Lower leg skin (tissue), 3 donors: ENCODE measurements around the gene KLHL25.

Experiments used
- POLR2A ChIP-seq, 2 donors: fragments of 450-650 bp; IDR thresholded peaks; one replicate each; pipeline ENCODE4 v1.6.1; 2016 to 2017; ENCODE audit warnings: antibody characterized with exemption in 2 of 2, mild to moderate bottlenecking in 1 of 2, moderate library complexity in 1 of 2
- TF ChIP-seq, protein P1 (sequence below), 3 donors: fragments of 450-650 bp; IDR thresholded peaks; one replicate each; pipeline ENCODE4 v1.5.1; 2016; ENCODE audit warnings: antibody characterized with exemption in 3 of 3, mild to moderate bottlenecking in 3 of 3, moderate library complexity in 2 of 3

DNA sequence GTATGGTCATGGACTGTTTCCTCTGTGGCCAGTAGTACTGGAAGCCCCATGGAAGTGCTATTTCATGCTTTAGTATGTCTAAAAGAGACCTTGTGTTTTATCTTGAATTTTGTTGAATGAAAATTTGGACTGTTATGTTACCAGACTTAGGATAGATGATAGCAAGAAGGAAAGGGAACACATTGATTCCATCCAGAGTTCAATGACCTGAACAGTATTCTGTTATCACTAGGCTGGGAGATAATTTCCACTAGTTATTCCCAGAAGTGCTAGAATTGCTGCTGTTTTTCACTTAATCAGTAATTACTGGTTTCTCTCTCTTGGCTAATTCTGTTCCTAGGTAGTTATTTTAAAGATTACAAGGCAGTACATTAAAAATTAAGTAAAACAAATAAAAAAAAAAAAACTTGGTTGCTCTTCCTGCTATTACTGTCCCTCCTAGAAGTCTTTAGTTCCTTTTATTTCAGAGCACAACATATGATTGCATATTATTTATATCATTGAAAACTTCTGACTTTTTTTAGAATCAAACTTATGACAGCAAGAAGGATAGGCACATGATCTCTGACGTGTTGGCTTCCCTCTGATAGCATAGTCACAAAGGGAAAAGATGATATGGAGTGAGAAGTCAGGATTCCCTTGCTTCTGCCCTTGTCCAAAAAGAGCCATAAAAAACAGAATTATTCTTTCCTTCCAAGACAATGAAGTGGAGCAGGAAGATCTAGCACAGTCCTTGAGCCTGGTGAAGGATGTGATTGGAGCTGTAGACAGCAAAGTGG lies 72.2 kb downstream of the KLHL25 start:
- no peak for TF ChIP-seq POLR2A (IDR thresholded peaks at IDR 0.05)
- TF ChIP-seq, protein P1, sequence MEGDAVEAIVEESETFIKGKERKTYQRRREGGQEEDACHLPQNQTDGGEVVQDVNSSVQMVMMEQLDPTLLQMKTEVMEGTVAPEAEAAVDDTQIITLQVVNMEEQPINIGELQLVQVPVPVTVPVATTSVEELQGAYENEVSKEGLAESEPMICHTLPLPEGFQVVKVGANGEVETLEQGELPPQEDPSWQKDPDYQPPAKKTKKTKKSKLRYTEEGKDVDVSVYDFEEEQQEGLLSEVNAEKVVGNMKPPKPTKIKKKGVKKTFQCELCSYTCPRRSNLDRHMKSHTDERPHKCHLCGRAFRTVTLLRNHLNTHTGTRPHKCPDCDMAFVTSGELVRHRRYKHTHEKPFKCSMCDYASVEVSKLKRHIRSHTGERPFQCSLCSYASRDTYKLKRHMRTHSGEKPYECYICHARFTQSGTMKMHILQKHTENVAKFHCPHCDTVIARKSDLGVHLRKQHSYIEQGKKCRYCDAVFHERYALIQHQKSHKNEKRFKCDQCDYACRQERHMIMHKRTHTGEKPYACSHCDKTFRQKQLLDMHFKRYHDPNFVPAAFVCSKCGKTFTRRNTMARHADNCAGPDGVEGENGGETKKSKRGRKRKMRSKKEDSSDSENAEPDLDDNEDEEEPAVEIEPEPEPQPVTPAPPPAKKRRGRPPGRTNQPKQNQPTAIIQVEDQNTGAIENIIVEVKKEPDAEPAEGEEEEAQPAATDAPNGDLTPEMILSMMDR (IDR thresholded peaks at IDR 0.05): no peak
